GM13976 (cell line): ENCODE measurements around the gene BAIAP2L1.

Experiments used
- DNase-seq: peaks from one replicate; pipeline ENCODE4 v3.0.0; 2012; ENCODE audit warnings: low spot score
- CTCF ChIP-seq: IDR thresholded peaks from 2 replicates; pipeline ENCODE4 v1.5.1; 2012; ENCODE audit warnings: borderline replicate concordance, mild to moderate bottlenecking; ENCODE audit not compliant: insufficient read depth; ENCODE audit errors: extremely low read depth, missing control alignments, control extremely low read depth
- in situ Hi-C: fragments of 300-500 bp; cut with MboI; formaldehyde crosslinking; loops from one replicate; pipeline ENCODE4 v1.12.0; 2022; ENCODE audit warnings: low sequenced_read_pairs, mixed read lengths, inconsistent platforms; ENCODE audit not compliant: unreplicated experiment

BAIAP2L1 gene

GRCh38 chr7:98267303-98267702, 133.6 kb downstream of the BAIAP2L1 start:
- no peak for TF ChIP-seq CTCF
- in situ Hi-C loops, result no loop called here
- DNase-seq, result no peak

GRCh38 chr7:98266840-98267239, 134.1 kb downstream of the BAIAP2L1 start:
- in situ Hi-C loops, result no loop called here
- DNase-seq, result no peak
- no peak for TF ChIP-seq CTCF

- in situ Hi-C loops, result no loop called here
- no peak for DNase-seq
- TF ChIP-seq CTCF, result no peak
Observed at GRCh38 chr7:98265841-98266271, 135.0 kb downstream of the BAIAP2L1 start.

GRCh38 chr7:98257701-98258100, 143.2 kb downstream of the BAIAP2L1 start:
- in situ Hi-C loops, result no loop called here
- no peak for DNase-seq
- no peak for TF ChIP-seq CTCF

- in situ Hi-C loops, result no loop called here
- no peak for TF ChIP-seq CTCF
- no peak for DNase-seq
Observed at GRCh38 chr7:98256431-98256830, 144.5 kb downstream of the BAIAP2L1 start.

- DNase-seq, result no peak
- no peak for TF ChIP-seq CTCF
- in situ Hi-C loops, result no loop called here
Observed at GRCh38 chr7:98254951-98255610, 145.8 kb downstream of the BAIAP2L1 start.
